MM.1S (cell line): ENCODE results near the gene KRTAP4-1.

Source experiments
- EZH2 ChIP-seq: fragments of 300-600 bp; sonication (generic); optimal IDR thresholded peaks from 2 replicates; pipeline ENCODE3; 2017; ENCODE audit warnings: low read depth, mild to moderate bottlenecking, antibody characterized with exemption, low read length, mixed read lengths
- EZH2phosphoT487 ChIP-seq: fragments of 300-600 bp; sonication (generic); IDR thresholded peaks from 2 replicates; pipeline ENCODE4 v1.6.1; 2018; ENCODE audit warnings: antibody characterized with exemption, low read length
- TF ChIP-seq, protein P1 (sequence below): fragments of 300-600 bp; sonication (generic); IDR thresholded peaks from 2 replicates; pipeline ENCODE4 v1.5.1; 2016; ENCODE audit warnings: antibody characterized with exemption, low read length, mixed read lengths

DNA sequence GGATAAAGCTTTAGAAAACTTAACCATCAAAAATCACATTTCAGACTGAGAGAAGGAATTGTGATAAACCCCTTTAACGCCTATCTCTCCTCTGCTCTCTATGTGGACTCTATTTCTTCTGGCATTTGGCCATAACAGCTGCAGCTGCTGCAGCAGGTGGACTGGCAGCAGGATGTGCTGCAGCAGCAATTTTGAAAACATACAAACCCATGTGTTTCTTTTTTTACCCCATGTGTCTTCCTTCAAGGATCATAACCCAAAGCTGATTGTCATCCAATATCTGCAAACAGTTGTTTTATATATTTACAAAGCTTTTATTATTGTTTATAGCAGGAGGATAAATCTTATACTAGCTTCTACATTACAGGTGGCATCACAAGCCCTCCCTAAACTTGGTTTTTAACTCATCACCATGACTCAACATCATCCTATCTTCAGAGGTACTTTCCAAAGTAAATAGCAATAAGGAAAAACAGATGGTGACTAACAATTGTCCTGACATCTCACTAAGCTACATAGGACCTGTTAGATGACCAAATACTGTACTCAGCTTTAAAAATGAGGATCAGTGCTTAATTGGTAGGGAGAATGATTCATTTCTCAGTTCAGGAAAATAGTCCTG lies 27.2 kb upstream of the KRTAP4-1 start:
- TF ChIP-seq, protein P1, sequence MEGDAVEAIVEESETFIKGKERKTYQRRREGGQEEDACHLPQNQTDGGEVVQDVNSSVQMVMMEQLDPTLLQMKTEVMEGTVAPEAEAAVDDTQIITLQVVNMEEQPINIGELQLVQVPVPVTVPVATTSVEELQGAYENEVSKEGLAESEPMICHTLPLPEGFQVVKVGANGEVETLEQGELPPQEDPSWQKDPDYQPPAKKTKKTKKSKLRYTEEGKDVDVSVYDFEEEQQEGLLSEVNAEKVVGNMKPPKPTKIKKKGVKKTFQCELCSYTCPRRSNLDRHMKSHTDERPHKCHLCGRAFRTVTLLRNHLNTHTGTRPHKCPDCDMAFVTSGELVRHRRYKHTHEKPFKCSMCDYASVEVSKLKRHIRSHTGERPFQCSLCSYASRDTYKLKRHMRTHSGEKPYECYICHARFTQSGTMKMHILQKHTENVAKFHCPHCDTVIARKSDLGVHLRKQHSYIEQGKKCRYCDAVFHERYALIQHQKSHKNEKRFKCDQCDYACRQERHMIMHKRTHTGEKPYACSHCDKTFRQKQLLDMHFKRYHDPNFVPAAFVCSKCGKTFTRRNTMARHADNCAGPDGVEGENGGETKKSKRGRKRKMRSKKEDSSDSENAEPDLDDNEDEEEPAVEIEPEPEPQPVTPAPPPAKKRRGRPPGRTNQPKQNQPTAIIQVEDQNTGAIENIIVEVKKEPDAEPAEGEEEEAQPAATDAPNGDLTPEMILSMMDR: no peak
- TF ChIP-seq EZH2phosphoT487 (no peak), EZH2 (no peak)
